Measurements from ENCODE around the gene ZBTB24.

ZBTB24 gene

DNA sequence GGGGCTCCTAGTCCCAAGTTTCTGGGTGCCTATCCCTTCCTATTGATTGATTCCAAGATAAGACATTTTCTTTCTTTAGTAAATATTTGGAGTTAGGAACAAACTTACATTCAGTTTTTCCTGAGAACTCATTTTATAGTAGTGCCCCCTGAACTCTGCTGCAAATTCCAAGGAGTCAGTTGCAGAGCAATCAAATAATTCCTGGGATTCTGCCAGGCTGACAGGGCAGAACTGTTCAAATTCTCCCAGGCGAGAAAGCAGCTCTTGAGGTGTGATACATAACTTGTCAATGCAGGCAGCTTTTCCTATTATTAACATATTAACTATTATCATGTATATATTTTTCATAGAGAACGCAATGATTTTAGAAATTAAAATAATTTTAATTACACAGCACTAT is 15.9 kb upstream of the ZBTB24 start:
- no peak for DNase-seq (ENCODE audit: low read depth)

DNA sequence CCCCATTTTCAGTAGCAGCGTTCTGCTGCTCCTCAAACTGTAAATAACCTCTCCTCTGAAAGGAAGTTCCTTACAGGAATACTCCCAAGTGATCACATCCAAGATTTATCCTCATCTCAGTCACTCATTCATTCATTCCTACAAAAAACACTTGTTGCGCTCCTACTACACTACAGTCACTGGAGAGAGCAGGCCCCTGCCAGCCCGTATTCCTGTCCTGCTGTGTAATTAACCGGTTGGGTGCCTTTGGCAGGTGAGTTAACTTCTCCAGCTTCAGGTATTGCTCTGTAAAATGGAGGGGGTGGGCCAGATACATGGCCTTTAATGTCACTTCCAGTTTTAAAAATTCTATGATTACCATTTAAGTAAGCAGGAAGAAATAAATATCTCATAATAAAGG is 15.0 kb upstream of the ZBTB24 start:
- no peak for DNase-seq (ENCODE audit: low read depth)

DNA sequence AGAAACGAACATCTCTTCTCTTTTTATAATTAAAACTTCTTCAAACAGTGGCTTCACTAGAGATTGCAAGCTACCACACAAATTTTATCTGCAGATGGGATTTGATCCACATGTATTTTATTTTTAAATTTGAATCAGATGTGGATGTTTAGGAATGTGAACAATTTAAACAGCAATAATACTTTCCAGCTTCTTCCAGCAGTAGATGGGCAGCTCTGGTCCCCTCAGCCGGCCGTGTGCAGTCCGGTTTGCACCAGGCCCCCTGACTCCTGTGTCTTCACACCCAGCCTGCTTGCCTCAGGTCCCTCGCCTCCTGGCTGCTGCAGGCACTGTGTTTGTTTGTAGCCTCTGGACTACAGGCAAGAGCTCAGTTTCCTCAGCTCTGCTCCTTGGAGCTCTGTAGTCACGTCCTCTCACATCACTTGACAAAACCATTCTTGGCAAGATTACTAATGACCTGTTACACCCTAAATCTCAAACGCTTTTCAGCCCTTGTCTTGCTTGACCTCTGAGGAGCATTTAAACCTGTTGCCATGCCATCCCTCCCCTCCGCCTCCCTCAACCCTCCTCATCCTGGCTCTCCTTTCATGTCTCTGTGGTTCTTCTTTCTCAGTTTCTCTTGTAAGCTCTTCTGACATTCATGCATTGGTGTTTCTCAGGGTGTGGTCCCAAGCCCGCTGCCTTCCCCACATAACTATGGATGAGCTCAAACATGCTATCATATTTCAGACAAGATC is 13.2 kb upstream of the ZBTB24 start:
- no peak for DNase-seq (ENCODE audit: low read depth)

DNA sequence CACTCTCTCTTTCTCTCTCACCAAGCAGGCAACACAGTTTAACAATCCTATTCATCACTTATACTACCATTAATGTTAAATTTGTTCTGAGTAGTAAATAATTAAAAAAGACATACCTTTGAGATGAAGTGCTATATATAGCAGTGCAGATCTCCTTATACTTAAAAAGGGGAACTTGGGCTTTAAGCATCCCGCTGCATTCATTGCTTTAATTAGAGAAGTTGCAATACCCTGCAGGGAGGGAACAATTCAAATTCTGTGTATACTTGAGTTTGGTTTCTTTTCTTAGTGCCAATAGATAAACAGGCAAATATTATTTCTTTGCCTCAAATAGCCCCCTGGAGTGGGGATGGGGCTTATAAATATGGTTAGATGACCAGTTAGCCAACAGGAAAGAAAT is 10.8 kb upstream of the ZBTB24 start:
- DNase-seq (ENCODE audit: low read depth): no peak

DNA sequence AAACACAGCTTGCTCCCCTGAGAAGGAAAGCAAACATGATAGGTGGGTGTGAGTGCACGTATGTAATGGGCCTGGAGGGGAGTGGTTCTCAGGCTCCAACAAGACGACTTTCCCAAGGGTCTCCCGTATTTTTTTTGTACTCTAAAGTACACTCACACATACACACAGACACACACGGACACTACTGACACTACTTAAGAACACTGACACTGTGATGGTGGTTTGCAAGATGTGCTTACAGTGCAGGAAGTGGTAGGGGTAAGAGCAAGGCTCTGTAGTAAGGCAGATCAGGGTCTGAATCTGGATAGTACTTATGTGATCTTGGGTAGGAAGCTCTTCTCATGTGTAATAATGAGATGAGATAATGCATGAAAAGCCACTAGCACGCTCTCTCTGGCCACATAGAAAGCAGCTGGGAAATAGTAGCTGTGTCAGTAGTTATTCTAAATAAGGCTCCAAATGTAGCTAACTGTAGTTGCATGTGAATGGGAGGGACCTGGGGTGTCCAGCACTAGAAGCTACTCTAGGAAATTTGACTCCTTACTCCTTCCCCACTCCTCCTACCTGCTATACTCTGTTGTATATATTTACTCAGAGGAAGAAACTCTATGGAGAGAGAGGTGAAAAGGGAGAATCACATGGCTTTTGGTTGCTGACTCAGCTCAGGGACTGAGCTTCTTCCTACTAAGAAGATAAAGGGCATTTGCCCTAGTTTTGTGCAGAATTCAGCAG is 8.4 kb upstream of the ZBTB24 start:
- DNase-seq (ENCODE audit: low read depth): no peak

DNA sequence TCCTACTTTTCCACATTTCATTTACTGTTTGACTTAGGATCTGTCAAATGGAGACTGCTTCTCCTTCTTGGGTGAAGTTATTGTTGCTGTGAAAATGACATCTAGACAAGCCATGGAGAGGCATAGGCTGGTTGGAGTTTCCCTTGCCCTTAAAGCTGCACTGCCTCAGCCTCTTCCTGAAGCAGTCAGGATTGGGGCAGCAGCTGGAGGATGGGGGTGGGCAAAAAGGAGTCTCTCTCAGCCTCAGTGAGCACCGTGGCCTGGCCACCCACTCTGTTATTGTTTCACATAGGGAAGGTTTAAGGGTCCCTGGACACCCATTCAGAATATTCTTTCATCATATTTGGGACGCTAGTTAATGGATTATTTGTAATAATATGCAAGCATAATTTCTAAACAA is 7.7 kb upstream of the ZBTB24 start:
- DNase-seq (ENCODE audit: low read depth): no peak

DNA sequence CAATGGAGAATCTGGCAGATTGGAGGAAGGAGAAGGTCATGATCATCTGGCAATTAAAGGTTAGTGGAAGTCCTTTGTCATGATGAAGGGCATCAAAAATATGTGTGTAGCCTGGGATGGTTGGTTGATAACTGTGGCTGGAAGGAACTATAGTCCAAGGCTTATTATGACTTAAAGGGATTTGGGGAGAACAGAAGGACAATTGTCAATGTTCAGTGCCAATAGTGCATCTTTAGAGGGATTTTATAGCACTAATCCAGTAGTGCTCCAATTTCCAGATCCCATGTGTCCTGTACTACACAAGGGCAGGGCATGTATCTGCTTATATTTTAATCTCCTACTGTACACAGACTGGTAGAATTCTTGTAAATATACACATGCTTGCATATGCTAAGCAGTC is 5.0 kb upstream of the ZBTB24 start:
- no peak for DNase-seq (ENCODE audit: low read depth)

DNA sequence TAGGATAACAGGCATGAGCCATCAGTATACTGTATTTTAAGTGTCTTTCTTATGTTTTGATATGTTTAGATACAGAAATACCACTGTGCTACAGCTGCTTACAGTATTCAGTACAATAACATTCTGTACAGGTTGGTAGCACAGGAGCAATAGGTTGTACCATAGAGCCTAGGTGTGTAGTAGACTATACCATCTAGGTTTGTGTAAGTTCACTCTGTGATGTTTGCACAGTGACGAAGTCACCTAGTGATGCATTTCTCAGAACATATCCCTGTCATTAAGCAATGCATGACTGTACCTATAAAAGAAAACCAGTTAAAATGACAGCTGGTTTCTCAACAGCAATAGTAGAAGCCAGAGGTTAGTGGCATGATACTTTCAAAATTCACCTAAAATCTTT is 3.0 kb upstream of the ZBTB24 start:
- DNase-seq (ENCODE audit: low read depth): no peak

DNA sequence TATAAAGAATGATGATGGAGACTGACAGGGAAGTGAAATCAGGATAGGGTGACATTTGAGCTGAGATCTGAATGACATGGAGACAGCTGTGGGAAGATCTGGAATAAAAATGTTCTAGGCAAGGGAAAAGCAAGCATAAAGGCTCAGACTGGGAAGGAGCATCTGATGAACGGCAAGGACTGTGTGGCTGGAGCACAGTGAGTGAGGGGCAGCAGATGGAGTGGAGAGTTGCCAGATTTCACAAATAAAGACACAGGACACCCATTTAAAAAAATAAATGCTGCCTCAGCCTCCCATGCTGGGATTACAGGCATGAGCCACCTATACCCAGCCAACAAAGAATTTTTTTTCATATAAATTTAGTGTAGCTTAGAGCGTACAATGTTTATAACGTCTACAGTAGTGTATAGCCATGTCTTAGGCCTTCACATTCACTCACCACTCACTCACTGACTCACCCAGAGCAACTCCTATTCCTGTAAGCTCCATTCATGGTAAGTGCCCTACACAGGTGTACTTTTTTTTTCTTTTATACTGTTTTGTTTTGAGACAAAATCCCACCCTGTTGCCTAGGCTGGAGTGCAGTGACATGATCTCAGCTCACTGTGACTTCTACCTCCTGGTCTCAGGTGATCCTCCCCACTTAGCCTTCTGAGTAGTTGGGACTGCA is 2.4 kb upstream of the ZBTB24 start:
- no peak for DNase-seq (ENCODE audit: low read depth)

DNA sequence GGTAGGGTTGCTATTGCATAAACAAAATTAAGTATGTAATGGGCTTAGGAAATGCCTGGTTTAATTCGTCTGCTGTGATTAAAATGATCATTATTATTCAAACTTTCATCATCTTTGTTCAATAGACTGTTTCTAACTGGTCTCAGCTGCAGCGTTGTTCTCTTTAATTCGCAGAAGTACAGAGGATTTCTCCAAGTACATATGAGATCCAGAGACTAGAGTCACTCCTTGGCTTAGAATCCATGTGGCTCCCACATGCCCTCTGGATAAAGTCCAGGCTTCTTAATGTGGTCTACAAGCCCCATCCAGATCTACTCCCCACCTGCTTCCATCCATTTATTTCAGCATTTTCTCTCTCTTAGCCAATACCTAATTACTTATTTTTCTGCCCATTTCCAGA is 1.1 kb upstream of the ZBTB24 start:
- DNase-seq (ENCODE audit: low read depth): no peak

DNA sequence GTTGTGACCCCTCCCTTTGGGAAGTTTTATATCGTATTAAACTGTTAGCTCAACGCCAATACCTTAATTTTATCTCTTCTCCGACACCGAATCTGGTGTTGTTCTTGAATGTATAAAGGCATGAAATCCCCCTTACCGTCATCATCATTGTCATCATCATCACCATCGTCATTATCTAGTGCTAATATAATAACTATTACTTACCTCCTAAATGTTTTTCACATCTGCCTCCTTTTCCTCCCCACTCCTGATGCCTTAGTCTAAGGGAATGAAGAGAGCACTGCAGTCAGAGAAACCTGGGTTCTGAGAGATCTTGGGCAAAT is 677 bp upstream of the ZBTB24 start:
- no peak for DNase-seq (ENCODE audit: low read depth)

DNA sequence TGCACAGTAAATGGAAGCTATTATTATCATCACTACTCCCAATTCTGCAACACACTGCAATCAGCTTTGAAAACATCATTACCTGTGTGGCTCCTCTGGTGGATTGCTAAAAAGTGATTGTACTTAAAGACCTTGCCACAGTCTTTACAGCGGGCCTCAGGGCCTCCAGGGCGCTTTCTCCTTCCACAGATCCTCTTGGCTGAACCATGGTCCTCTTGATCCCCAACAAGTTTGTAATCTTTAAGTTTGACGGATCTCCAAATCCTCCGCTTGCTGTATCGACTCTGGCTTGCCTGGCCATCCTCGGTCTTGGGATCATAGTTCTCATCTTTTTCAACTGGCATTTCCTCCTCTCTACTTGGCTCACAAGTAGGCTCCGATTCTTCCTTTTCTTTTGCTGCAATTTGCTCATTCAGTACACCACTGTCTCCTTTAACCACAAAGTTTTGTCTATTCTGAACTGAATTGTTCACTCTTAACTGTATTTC is 2.0 kb downstream of the ZBTB24 start:
- DNase-seq (ENCODE audit: low read depth): no peak

DNA sequence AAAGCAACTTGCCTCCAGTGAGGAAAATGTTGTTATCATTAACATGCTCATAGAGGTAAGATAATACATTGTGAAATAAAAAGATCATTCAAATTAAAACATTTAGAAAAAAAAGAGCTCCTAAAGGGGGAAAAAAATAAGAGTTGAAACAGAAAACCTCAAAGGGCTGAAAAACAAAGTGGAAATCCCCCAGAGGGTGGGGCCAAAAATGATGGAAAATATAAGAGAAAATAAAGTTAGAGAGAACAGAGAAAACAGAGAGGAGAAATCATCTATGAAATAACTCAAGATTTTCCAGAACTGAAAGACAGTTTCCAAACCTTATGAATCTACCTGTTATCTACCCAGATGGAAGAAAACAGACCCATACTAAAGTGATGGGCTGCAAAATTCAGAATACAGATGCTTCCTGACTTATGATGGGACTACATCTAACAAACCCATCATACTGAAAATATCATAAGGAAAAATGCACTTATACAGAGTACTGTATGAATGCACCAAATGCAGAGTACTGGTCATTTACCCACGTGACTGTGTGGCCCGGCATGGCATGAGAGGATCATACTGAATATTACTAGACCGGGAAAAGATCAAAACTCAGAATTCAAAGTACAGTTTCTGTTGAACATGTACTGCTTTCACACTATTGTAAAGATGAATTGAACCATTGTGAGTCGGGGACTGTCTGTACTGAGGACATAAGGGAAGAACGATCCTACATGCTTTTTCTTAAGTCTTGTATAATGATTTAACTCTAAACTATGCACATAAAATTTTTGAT is 4.0 kb downstream of the ZBTB24 start:
- DNase-seq (ENCODE audit: low read depth): peak; percentile 36

DNA sequence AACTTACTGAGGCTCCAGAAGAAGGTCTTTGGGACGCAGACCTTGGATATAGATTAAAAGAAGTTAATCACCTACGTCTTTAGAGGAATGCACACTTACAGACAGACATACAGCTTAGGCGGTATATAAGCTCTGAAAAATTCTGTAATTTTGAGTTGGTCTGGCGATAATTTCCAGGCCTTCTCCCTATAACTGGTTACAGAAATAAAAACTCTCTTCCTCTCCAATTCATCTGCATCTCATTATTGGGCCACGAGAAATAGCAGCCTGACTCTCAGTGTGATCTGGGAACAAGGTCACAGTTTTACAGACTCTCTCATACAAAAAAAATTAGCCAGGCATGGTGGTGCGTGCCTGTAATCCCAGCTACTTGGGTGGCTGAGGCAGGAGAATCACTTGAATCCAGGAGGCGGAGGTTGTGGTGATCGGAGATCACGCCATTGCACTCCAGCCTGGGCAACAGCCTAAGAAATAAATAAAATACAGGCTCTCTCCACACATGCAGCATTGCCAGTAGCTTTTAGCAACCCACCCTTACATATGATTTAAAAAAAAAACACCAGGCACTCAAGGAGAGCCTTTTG is 4.7 kb downstream of the ZBTB24 start:
- peak; percentile 66 for DNase-seq (ENCODE audit: low read depth)

DNA sequence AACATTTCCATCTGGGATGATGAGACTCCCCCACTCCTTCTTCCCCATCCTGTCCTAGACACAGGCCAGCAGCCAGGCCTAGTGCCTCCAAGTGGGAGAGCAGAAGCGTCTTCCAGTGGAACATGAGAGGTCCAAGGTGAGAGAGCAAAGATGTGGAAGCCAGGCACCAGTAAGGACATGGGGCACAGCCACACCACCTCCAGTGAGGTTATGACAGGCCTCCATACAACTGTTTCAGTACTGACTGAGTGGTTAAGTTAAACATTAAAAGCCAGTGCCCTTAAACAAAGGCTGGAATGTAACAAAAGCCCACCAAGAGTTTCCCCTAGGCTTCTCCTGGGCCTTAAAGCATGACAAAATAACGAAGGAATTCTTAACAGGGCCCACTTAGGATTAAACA is 5.3 kb downstream of the ZBTB24 start:
- no peak for DNase-seq (ENCODE audit: low read depth)

DNA sequence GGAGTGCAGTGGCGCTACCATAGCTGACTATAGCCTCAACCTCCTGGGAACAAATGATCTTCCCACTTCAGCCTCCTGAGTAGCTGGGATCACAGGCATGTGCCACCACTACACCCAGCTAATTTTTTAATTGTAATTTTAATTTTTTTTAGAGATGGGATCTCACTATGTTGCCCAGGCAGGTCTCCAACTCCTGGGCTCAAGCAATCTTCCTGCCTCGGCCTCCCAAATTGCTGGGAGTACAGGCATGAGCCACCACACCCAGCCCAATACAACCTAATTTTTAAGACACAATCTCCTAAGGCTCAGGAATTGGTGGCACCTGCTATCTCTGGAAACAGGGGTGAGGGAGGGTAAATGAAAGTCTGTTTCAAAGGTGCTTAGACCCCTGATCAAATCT is 5.8 kb downstream of the ZBTB24 start:
- DNase-seq (ENCODE audit: low read depth): no peak

DNA sequence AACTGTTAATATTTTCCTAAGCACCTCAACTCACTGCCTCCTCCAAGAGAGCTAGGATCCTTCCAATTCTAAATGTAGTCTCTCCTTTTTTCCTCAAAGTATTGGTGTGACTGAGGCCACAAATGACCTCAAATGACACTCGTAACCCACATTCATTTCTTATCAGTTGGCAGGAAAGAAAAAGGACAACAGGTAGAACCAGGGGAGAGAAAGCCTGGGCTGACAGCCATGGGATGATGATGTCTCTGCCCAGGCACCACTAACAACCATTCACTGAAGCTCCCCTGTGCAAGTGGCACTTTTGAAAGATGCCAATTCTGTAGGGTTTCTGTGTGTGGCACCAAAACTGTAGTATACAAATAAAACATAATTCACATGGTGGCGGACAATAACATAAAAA is 7.4 kb downstream of the ZBTB24 start:
- no peak for DNase-seq (ENCODE audit: low read depth)

DNA sequence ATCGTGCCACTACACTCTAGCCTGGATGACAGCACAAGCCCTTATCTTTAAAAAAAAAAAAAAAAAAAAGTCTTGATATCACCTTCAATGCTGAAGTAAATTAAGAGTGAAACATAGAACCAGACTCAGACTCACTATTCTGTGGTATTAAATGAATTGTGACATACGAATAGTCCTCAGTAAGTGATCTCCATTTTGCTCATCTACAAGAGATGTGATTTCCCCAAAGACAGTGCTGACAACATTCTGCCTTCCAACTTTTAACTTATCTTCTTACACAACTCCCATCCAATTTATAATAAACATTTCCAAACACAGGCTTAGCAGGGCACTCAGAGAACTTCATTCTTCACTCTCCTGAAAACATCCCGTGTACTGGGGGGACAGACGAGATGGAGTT is 8.0 kb downstream of the ZBTB24 start:
- DNase-seq (ENCODE audit: low read depth): no peak

DNA sequence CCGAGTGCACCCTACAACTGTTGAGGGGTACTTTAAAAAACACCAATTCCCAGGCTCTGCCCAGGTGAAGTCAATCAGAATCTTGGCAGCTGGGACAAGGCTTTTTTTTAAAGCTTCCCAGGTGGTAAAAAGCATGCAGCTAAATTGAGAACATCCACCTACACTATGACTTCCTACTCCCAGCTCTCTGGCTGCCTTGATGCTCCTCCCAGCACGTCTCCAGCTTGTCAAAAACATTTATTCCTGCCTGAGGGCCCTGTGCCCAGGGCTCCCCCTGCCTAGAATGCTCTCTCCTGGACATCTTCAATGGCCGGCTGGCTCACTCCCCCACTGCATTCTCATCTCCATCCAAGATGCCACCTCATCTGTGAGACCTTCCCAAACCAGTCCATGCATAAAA is 9.9 kb downstream of the ZBTB24 start:
- DNase-seq (ENCODE audit: low read depth): no peak

DNA sequence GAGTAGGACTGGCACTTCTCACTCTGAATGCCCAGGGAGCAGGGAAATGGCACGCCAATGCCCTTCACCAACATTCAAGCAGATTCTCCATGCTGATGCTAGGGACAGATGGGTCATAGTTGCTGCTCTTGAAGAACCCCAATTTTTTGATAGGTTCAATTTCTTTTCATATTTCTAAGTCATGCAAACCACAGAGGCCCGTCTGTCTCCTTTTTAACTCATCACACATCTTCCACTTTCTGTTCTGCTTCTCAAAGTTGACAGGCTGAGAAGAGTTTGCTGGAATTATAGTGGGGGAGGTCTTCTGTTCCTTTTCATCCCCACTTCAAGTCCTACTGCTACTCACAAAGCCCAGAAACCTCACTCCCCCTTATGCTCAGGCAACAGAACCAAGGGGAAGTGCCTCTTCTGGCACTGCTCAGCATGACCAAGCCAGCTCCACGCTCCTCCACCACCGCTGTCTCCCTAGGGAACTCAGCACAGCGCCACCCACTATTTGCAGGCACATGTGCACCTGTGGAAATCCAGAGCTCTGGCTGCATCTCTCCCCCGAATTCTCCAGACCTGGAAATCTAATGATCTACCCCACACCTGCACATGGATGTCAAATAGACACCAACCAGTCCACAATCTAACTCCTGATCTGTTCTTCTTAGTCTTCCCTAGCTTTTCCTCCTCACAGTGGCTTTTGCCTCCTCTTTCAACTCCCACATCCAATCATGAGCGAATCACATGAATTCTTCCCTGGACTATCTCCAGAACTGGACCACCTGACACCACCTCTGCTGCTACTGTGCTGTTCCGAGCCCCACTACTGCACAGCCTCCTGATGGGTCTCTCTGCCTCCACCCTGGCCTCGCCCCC is 10.7 kb downstream of the ZBTB24 start:
- no peak for DNase-seq (ENCODE audit: low read depth)

DNA sequence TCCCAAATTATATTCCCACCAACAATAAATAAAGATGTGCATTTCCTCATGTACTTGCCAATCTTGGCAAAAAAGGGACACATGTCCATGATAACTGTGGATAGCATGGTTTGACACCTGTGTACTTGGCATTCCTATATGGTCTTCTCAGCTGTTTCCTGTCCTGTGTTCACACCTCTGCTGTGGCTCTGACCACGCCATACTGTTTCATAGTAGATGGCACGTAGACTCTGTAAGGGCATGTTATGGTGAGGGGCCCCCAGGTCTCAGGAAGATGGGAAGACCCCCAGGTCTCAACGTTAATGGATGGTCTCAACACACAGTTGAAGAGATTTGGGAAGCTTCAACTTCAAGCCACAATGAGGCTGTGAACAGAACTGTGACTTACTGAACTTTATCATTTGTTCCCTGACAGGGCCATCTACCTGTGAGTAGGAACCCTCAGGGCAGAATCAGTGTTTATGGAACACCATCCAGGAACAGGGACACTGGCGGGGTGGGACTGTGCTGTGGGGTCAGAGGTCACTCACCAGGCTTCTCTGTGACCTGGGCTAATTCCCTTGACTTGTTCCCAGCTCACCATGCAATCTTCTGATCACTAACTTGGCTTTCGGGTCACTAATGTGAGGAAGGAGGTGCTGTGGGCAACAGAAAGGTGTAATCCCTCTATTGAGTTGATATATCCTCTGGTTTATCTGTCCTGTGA is 11.8 kb downstream of the ZBTB24 start:
- DNase-seq (ENCODE audit: low read depth): no peak
